NCI-H1694 (cell line): ENCODE data around the gene KANK4.
A peak's percentile ranks its signal among the peaks of the same experiment; 100 is the strongest.

Source experiments
- DNase-seq: peaks from one replicate; lab custom pipeline; 2025; lab: John Stamatoyannopoulos, UW

Gene KANK4

DNA sequence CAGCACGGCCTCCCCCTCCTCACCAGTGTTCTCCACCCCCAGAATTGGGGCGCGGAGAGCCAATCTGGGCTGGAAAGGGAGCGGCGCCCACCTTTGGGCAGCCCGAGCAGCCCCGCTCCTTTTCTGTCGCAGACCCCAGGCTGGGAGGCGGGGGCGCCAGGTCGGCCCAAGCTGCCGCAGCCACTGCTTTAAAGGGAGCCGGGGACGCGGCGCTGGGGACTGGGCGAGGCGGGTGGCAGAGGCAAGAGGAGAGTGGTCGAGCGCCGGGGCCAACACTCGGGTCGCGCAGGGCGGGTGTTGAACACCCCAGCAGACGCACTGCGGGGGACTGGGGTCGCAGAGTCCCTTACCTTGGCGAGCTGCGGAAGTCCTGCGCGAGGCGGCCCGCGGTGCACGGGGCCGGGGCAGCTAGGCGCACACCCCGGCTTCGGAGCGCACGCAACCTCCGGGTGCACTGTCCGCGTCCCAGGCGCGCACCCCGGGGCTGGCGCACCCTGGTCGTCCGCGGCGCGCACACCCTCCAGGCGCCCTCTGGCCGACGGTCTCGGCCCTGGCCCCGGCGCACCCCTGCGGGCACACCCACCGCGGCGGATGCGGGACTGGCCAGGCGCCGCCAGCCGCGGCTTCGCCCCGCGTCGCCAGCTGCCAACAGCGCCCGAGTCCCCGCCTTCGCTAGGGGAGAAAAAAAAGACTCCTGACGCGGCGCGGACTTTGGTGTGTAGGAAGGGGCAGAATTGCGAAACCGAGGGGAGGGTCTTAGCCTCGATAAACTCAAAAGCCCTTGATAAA, at the start of gene KANK4:
Gene KANK4, minus strand, starts transcription at position 679 of the 789 bp plus-strand sequence. CDS start 37,870 bp downstream, outside the sequence.
- no peak for DNase-seq

DNA sequence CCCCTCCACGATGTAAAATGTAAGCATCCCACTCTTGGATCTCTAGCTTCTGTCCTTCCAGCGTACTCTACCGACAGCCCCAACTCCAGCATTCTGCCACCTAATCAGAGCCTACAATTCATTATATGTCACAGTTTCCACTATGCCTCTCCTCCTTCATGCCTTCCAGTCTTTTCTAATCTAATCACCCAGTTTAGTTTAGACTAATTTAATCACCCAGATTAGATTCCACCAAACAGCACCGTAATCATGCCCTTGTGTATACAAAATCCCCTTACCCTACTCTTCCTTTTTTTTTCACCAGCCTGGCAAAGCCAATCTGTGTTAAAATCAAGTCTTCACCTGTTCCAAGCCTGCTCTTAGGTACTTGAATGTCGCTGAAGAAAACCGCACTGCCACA, 49.8 kb upstream of the KANK4 start:
- no peak for DNase-seq

- no peak for DNase-seq
These were observed 47.8 kb upstream of the KANK4 start for GRCh38 chr1:62367005-62367557.

GRCh38 chr1:62364721-62365120, 45.5 kb upstream of the KANK4 start:
- no peak for DNase-seq

DNA sequence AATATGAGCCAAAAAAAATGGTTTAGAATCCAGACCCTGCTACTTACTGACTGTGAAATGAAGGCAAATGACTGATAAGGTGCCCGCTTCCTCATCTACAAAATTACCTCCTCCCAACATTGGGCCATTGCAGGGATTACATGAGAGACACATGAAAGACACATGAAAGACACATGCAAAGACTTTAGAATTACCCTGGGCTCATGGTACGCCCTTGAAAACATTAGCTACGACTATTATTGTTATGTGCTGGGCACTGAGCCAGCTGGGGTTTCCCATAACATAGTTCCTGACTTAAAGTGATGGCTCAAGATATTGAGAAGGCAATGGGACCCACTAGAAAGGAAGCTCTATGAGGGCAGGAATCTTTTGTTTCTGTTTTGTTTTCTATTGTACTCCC, 43.7 kb upstream of the KANK4 start:
- DNase-seq: no peak

GRCh38 chr1:62362061-62362917, 43.1 kb upstream of the KANK4 start:
- peak; percentile 56 for DNase-seq

GRCh38 chr1:62361431-62361830, 42.2 kb upstream of the KANK4 start:
- DNase-seq: peak; percentile 82

DNA sequence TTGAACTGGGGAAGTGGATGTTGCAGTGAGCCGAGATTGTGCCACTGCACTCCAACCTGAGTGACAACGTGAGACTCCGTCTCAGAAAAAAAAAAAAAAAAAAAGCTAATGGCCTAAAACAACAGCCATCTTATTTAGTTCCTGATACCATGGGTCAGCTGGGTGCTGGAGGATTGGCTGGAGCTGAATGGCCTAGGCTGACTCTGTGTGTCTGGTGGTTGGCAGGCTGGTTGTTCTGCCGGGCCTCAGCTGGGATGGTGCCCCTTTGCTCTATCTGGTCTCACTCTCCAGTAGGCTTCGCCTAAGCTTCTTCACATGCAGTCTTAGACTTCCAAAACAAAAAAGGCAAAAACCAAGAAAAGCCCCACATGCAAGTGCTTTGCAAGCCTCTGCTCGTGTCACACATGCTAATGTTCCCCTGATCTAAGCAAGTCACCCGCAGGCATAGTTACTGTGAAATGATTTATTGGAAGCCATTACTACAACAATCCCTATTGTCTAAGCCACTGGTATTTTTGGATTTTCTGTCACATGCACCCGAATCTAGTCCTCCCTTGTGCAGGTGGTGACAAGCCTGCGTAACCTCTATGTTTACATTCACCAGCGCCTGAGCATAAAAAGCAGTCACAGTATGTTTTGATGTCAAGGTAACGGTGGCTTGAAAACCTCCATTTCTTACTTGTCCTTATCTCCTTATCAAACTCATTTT, 39.6 kb upstream of the KANK4 start:
- no peak for DNase-seq

GRCh38 chr1:62357916-62358315, 38.7 kb upstream of the KANK4 start:
- no peak for DNase-seq

DNA sequence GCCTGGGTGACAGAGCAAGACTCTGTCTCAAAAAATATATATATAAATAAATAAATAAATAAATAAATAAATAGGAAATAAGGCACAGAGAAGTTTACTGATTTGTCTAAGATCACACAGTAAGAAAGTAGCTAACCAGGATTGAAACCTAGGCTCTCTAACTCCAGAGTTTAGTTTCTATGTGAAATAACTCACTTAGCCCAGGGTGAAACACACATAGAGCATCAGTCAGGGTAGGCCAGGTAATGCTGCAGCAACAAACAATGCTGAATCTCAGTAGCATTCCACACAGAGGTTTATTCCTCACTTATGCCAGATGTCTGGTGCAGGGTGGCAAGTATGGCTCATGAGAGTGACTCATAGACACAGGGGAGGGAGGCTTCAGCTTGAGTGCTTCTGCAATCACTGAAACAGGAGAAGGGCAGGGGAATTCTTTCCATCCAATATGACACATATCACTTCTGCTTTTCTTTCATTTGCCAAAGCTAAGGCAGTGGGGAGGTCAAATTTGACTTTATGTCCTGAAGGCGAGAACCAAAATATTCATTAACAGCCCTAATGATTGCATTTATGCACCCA, 37.1 kb upstream of the KANK4 start:
- no peak for DNase-seq

DNA sequence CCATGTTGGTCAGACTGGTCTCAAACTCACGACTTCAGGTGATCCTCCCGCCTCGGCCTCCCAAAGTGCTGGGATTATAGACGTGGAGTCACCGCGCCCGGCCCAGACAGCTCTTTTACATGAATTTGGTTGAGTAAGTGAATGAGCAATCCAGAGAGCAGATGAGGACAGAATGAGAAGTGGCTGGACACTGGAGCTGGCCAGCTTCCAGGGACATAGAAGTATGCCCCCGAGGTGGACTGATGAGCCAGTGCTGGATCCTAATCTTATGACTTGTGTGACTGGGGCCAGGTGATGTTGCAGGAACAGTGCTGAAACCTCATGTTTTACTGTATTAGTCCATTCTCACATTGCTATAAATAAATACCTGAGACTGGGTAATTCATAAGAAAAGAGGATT, 35.9 kb upstream of the KANK4 start:
- no peak for DNase-seq

DNA sequence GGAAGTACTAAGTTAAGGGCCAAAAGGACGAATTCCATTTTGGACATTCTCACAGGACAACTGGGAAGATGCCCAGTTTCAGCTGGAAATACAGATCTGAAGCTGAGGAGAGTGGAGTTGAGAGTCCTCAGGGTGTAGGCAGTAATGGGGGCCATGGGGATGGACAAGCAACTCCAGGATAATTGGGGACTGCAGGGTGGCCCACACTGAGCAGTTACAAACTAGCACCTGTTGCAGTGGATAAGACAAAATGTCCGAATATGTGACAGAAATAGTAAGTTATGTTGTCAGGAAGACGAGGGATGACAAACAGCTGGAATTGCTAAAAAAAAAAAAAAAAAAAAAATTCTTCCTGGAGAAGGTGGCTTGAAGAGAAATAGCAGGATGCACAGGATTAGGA, 34.6 kb upstream of the KANK4 start:
- no peak for DNase-seq

- DNase-seq: no peak
These were observed 33.2 kb upstream of the KANK4 start for GRCh38 chr1:62352387-62352786.

DNA sequence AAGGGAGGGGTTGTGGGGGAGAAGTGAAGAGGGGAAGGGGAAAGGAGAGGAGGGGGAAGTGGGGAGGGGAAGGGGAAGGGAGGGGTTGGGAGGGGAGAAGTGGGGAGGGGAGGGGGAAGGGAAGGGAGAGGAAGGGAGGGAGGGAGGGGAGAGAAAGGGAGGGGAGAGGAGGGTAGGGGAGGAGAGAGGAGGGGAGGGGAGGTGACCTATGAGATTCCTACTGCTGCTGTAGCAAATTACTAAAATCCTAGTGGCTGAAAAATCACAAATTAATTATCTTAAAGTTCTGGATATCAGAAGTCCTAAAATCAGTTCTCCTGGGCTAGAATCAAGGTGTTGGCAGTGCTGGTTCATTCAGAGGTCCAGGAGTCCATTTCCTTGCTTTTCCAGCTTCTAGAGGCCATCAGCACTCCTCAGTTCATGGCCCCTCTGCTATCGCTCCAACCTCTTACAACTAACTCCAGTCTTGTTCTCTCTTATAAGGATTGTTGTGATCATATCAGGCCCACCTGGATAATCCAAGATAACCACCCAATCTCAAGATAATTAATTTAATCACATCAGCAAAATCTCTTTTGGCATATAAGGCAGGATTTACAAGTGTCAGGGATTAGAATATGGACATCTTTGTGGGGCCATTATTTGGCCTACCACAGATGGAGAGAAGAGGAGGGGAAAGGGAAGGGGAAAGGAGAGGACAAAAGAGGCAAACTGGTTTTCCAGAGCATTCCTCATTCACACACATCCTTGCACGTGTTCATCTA, 30.4 kb upstream of the KANK4 start:
- no peak for DNase-seq

DNA sequence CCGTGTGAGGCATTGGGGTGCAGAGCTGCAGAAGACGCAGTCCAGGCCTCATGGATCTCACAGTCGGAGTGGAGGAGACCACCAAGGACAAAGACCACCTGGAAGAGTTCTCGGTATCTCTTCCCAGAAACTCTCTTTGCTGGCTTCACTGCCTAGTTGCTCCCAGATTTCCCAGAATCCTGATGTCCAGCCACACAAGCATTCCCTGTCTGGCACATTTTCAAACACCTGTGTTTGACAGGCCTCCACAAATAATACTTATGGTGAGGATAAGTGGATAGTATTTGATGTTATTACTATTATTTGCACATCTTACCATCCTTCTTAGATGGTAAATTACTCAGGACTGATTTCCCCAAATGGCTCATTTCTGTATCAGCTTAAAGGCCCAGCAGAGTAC, 27.7 kb upstream of the KANK4 start:
- DNase-seq: no peak

GRCh38 chr1:62343911-62344310, 24.7 kb upstream of the KANK4 start:
- no peak for DNase-seq

DNA sequence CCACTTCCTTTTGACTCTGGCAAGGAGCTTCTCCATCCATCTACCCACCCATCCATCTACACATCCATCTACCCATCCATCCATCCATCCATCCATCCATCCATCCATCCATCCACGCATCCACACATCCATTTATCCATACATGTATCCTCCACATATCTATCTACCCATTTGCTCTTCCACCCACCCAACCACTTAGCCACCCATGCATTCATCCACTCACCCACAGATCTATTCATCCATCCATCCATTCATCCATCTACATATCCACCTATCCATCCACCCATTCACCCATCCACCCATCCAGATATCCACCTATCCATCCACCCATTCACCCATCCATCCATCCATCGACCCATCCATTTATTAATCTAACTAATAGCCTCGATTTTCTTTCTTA, 23.0 kb upstream of the KANK4 start:
- no peak for DNase-seq

- DNase-seq: no peak
These were observed 22.4 kb upstream of the KANK4 start for GRCh38 chr1:62341615-62342014.

DNA sequence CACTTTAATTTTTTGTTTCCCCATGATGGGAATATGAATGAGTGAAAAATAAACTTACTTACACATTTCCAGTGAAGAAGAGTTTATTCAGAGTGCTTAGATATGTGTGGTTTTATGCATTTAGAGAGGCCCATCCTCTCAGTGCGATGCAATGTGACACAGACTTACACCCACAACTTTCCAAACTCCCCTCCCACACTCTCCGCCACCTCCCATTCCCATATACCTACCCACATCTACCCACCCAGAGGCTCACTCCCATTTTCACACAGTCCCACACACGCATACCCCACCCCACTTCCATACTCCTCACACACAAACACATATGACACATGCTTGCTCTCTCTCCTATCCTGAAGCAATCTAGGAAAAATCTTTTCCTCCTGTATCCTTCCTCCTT, 21.9 kb upstream of the KANK4 start:
- no peak for DNase-seq

- DNase-seq: no peak
These were observed 18.7 kb upstream of the KANK4 start for GRCh38 chr1:62337706-62338631.
